Dedifferentiated amniotic fluid mesenchymal stem cell (primary cell): ENCODE measurements around the gene SORCS2.

Experiments
- DNase-seq: peaks from one replicate; pipeline ENCODE4 v3.0.0-alpha.2; 2016; ENCODE audit errors: extremely low spot score

Gene SORCS2

GRCh38 chr4:7635445-7636239 lies 443.3 kb downstream of the SORCS2 start:
- no peak for DNase-seq

GRCh38 chr4:7636240-7636508 lies 443.8 kb downstream of the SORCS2 start:
- DNase-seq: no peak

- DNase-seq: no peak
These were observed 444.8 kb downstream of the SORCS2 start for GRCh38 chr4:7637139-7637538.

- DNase-seq: no peak
These were observed 445.6 kb downstream of the SORCS2 start for GRCh38 chr4:7637971-7638370.

- DNase-seq: no peak
These were observed 446.2 kb downstream of the SORCS2 start for GRCh38 chr4:7638489-7638888.

GRCh38 chr4:7638984-7639789 lies 446.8 kb downstream of the SORCS2 start:
- DNase-seq: no peak

- no peak for DNase-seq
These were observed 447.8 kb downstream of the SORCS2 start for GRCh38 chr4:7640136-7640535.

- DNase-seq: no peak
These were observed 449.4 kb downstream of the SORCS2 start for GRCh38 chr4:7641712-7642111.

- DNase-seq: no peak
These were observed 450.6 kb downstream of the SORCS2 start for GRCh38 chr4:7642741-7643458.

- no peak for DNase-seq
These were observed 452.8 kb downstream of the SORCS2 start for GRCh38 chr4:7645158-7645557.

- no peak for DNase-seq
These were observed 453.6 kb downstream of the SORCS2 start for GRCh38 chr4:7645956-7646355.

- DNase-seq: no peak
These were observed 454.2 kb downstream of the SORCS2 start for GRCh38 chr4:7646384-7647061.

- no peak for DNase-seq
These were observed 454.8 kb downstream of the SORCS2 start for GRCh38 chr4:7647186-7647585.

- no peak for DNase-seq
These were observed 455.5 kb downstream of the SORCS2 start for GRCh38 chr4:7647600-7648543.

GRCh38 chr4:7648544-7649395 lies 456.4 kb downstream of the SORCS2 start:
- no peak for DNase-seq

- no peak for DNase-seq
These were observed 457.0 kb downstream of the SORCS2 start for GRCh38 chr4:7649411-7649740.

GRCh38 chr4:7649741-7650531 lies 457.6 kb downstream of the SORCS2 start:
- peak; percentile 21 for DNase-seq

- no peak for DNase-seq
These were observed 458.5 kb downstream of the SORCS2 start for GRCh38 chr4:7650606-7651385.
